Endothelial cell of umbilical vein (primary cell): ENCODE data around the gene ZNRF3.

ENCODE experiments used
- EZH2 ChIP-seq: IDR thresholded peaks from 2 replicates; pipeline ENCODE4 v1.6.1; 2012; ENCODE audit warnings: borderline replicate concordance, low read depth, mild to moderate bottlenecking, moderate library complexity, low read length, inconsistent platforms; ENCODE audit not compliant: severe bottlenecking
- TF ChIP-seq, protein P1 (sequence below), 2 donors: IDR thresholded peaks; 1 replicate in 1 of 2; 2 replicates in 1 of 2; pipeline ENCODE4 v1.5.1; 2011; ENCODE audit warnings: low read length in 2 of 2, mild to moderate bottlenecking in 2 of 2, moderate library complexity in 2 of 2, control low read depth in 1 of 2, inconsistent platforms in 1 of 2, low read depth in 1 of 2; ENCODE audit not compliant: insufficient read depth in 1 of 2; ENCODE audit errors: extremely low read depth in 1 of 2

DNA sequence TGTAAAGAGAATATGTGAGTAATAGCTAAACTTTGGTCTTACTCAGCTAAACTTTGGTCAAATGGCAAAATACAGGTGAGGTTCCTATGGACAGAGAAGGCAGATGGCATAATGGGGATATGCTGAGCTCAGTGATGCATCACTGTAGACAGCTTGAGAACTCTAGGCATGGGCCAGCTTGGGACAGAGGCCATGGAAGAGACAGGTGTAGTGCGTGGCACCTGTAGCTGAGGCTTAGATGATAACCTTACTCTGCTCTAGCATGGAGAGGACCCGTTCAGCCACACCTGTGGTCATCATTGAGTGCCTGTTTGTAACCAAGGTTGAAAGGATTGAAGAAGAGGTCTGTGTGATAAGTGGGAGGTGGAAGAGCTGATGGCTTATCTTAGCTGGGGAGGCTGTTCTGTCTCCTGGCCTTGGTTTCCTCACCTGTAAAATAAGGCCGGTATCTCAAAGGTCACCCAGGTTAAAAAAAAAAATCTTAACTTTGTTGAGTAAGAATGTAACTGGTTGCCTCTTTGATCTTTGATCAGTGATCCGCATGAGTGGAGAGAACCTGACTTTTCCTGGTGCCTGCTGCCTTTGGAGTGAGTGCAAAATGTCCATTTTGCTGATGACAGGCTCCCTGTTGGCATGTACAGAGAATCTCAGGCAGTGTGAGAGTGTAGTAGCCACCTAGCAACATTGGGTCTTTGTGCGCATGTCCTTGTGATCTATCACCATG, 48.6 kb downstream of the ZNRF3 start:
- no peak for TF ChIP-seq EZH2
- TF ChIP-seq, protein P1, sequence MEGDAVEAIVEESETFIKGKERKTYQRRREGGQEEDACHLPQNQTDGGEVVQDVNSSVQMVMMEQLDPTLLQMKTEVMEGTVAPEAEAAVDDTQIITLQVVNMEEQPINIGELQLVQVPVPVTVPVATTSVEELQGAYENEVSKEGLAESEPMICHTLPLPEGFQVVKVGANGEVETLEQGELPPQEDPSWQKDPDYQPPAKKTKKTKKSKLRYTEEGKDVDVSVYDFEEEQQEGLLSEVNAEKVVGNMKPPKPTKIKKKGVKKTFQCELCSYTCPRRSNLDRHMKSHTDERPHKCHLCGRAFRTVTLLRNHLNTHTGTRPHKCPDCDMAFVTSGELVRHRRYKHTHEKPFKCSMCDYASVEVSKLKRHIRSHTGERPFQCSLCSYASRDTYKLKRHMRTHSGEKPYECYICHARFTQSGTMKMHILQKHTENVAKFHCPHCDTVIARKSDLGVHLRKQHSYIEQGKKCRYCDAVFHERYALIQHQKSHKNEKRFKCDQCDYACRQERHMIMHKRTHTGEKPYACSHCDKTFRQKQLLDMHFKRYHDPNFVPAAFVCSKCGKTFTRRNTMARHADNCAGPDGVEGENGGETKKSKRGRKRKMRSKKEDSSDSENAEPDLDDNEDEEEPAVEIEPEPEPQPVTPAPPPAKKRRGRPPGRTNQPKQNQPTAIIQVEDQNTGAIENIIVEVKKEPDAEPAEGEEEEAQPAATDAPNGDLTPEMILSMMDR (IDR thresholded peaks at IDR 0.05; ENCODE audit: extremely low read depth in 1 of 2, insufficient read depth in 1 of 2, low read depth in 1 of 2, low read length in 2 of 2) = no peak
